Measurements from ENCODE around the gene NKAIN2. TPM values are rescaled to one million over a fixed set of nuclear protein-coding genes. Genes with fewer than 3 reads are reported as not detected.
"Not testable (repeated sequence)": the region's sequence is repeated elsewhere in the genome, so short reads cannot be mapped to it uniquely, and the experiment has no call there.

The NKAIN2 gene
- total RNA-seq, 1 donor = under 0.01 TPM

DNA sequence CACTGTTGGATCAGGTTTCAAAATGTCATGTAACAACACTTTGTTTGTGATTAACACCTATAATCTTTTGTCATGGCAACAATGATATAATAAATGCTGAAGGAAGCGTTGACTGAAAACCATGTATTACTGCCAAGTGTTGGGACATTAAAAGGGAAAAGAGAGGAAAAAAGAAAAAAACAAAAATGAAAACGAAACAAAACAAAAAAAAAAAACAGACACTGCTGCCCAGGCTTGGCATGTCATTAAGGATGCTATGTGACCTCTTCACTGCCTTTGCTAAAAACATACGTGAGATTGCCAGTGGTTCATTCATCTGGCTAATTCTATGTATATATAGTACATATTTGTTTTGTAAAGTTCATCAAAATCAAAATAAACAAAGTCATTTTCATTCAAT lies 641.9 kb downstream of the NKAIN2 start:
- H3K4me3 ChIP-seq (ENCODE audit: low read depth, low read length) = no peak overlapping the region
- no peak for DNase-seq (ENCODE audit: low read depth)
- TF ChIP-seq, protein P1, sequence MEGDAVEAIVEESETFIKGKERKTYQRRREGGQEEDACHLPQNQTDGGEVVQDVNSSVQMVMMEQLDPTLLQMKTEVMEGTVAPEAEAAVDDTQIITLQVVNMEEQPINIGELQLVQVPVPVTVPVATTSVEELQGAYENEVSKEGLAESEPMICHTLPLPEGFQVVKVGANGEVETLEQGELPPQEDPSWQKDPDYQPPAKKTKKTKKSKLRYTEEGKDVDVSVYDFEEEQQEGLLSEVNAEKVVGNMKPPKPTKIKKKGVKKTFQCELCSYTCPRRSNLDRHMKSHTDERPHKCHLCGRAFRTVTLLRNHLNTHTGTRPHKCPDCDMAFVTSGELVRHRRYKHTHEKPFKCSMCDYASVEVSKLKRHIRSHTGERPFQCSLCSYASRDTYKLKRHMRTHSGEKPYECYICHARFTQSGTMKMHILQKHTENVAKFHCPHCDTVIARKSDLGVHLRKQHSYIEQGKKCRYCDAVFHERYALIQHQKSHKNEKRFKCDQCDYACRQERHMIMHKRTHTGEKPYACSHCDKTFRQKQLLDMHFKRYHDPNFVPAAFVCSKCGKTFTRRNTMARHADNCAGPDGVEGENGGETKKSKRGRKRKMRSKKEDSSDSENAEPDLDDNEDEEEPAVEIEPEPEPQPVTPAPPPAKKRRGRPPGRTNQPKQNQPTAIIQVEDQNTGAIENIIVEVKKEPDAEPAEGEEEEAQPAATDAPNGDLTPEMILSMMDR (IDR thresholded peaks at IDR 0.05; ENCODE audit: insufficient read depth, low read length) = no peak

DNA sequence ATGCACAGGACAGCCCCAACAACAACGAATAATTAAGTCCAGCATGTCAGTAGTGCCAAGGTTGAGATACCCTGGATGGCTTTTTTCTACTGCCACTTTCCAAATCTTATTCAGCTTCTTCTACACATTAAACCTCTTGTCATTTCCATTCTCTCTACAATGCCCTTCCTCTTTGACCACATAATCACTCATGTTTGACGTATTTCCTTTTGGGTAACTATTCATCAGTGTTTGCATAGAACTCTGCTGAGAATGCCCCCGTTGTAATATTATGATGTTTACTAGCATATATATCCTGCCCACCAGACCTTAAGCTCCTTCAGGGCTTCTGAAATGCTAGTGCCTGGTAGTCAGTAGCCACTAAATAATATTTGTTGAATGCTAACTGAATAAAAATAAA lies 643.3 kb downstream of the NKAIN2 start:
- H3K4me3 ChIP-seq (ENCODE audit: low read depth, low read length) = no peak overlapping the region
- TF ChIP-seq, protein P1 (IDR thresholded peaks at IDR 0.05; ENCODE audit: insufficient read depth, low read length) = no peak
- DNase-seq (ENCODE audit: low read depth) = no peak

DNA sequence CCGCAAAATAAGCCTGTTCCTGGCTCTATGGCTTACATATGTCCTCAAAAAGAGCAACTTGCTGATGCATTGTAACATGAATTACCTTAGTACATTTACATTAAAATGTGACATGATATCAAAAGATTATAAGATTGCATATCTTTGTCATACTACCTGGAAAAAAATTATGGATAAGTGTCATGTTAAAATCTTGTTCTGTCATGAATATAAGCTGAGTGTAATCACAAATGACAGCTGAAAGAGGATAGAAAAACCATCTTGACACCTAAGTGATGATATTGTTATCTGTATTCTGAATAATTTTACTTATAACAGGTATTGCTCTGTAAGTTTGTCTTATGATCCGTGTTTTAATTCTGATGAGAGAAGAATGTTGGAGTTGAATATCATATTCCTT lies 655.6 kb downstream of the NKAIN2 start:
- DNase-seq (ENCODE audit: low read depth) = no peak
- TF ChIP-seq, protein P1 (IDR thresholded peaks at IDR 0.05; ENCODE audit: insufficient read depth, low read length) = no peak
- H3K4me3 ChIP-seq (ENCODE audit: low read depth, low read length) = no peak overlapping the region

DNA sequence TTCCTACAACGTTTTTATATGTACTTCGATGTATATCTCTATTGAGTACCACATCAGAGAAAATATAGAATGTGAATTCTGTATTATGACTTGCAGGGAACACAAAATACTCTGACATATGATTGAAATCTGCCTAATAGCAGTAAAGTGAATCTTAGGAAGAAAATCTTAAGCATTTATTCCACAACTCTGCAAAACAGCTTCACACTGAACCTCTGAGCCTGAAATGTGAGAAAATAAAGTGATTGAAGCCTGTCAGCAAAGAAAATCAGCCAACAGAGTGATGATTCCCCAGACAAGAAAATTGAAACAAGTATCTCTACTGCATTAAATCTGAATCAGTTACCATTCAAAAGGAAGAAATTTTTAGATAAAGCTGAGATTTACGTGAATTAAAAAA lies 659.1 kb downstream of the NKAIN2 start:
- DNase-seq (ENCODE audit: low read depth) = no peak
- TF ChIP-seq, protein P1 (IDR thresholded peaks at IDR 0.05; ENCODE audit: insufficient read depth, low read length) = no peak
- no peak overlapping the region for H3K4me3 ChIP-seq (ENCODE audit: low read depth, low read length)

DNA sequence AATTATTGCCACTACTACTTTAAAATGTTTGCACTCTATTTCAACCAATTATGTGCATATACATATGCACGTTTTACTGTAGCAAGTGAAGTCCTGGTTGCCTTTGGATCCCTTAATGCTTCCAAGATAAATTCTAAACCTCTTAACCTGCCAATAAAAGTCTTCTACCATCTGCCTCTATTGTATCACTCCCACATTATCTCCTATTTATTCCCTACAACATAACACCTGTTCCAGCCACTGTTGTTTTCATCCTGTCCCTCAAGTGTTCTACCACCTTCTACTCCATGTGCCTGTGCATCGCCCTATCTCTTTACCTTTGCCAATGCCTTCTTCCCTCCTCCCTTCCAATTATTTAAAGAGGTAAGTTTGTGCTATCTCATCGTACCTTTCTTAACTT lies 659.6 kb downstream of the NKAIN2 start:
- no peak overlapping the region for H3K4me3 ChIP-seq (ENCODE audit: low read depth, low read length)
- DNase-seq (ENCODE audit: low read depth) = no peak

DNA sequence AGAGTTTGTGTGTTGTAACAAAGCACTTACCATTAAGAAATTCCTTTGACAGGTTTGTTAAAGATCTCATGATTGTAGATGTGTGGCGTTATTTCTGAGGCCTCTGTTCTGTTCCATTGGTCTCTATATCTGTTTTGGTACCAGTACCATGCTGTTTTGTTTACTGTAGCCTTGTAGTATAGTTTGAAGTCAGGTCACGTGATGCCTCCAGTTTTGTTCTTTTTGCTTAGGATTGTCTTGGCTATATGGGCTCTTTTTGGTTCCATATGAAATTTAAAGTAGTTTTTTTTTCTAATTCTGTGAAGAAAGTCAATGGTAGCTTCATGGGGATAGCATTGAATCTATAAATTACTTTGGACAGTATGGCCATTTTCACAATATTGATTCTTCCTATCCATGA lies 660.9 kb downstream of the NKAIN2 start:
- DNase-seq (ENCODE audit: low read depth) = not testable (repeated sequence)

More for the DNA sequence above, 659.6 kb downstream of the NKAIN2 start:
- TF ChIP-seq, protein P1 (IDR thresholded peaks at IDR 0.05; ENCODE audit: insufficient read depth, low read length) = no peak

DNA sequence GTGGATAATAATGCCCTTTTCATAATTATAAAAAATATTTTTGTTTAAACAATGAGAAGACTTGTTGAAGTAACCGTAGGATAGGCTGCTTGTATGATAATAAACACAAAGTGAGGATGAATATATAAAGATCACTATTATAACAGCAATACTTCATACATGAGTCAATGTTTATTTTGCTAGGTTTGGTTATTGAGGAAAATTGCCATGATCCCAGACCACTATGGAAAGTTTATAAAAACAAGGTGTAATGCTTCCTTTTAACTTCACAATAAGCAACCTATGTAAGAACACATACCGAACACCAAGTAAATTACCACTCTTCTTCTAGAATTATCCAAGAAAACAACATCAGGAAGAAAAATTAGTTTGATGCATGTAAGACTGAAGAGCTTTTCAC lies 663.3 kb downstream of the NKAIN2 start:
- DNase-seq (ENCODE audit: low read depth) = no peak
- TF ChIP-seq, protein P1 (IDR thresholded peaks at IDR 0.05; ENCODE audit: insufficient read depth, low read length) = no peak
- no peak overlapping the region for H3K4me3 ChIP-seq (ENCODE audit: low read depth, low read length)

More for the DNA sequence above, 660.9 kb downstream of the NKAIN2 start:
- H3K4me3 ChIP-seq (ENCODE audit: low read depth, low read length) = not testable (repeated sequence)

All from fibroblast of the aortic adventitia (primary cell).